ENCODE data around the gene DUSP22. TPM values are rescaled to one million over a fixed set of nuclear protein-coding genes. Genes with fewer than 3 reads are reported as not detected.

Gene DUSP22
- total and polyA plus RNA-seq, 4 donors: 9.5 to 31.0 (median 20.1) TPM

DNA sequence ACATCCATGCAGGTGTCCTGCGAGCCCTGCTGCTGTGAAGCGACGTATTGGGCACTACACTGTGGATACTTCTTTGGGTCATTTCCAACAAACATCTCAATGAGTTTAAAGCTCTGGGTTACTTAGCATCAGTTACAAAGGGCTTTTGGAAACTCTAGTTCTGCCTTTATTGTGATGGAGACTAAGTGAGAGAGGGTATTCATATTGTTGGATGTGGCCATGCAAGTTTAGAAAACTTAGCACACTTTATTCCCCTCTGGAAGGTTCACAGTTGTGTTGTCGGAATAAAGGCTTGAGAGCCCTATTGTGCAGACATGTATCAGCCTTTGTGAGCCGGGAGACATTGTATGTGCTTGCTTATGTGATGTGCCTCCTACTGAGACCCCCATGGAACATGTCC, 22.1 kb downstream of the DUSP22 start:
- Histone ChIP-seq H3K4me1 (ENCODE audit: control insufficient read depth in 4 of 4, insufficient read depth in 4 of 4, low read length in 3 of 4) (peaks cover 0 to 3% (median 0%) of the 10 kb centered on the region in 4 donors), H3K4me3 (ENCODE audit: low read depth in 1 of 3, low read length in 3 of 3) (no peak overlapping the region), H3K27me3 (ENCODE audit: control insufficient read depth in 4 of 4, insufficient read depth in 4 of 4, low read length in 3 of 4) (no peaks in the 10 kb centered on the region), H3K36me3 (ENCODE audit: control insufficient read depth in 4 of 4, insufficient read depth in 3 of 4, low read depth in 1 of 4, low read length in 3 of 4) (peaks cover 0 to 3% (median 0%) of the 10 kb centered on the region in 4 donors), H3K9ac (ENCODE audit: low read depth in 1 of 2, low read length in 2 of 2) (no peak overlapping the region), H3K9me3 (ENCODE audit: control insufficient read depth in 4 of 4, low read length in 3 of 4) (no peaks in the 10 kb centered on the region), H3K27ac (ENCODE audit: low read depth in 1 of 2, low read length in 2 of 2) (no peak overlapping the region)
- TF ChIP-seq, protein P1, sequence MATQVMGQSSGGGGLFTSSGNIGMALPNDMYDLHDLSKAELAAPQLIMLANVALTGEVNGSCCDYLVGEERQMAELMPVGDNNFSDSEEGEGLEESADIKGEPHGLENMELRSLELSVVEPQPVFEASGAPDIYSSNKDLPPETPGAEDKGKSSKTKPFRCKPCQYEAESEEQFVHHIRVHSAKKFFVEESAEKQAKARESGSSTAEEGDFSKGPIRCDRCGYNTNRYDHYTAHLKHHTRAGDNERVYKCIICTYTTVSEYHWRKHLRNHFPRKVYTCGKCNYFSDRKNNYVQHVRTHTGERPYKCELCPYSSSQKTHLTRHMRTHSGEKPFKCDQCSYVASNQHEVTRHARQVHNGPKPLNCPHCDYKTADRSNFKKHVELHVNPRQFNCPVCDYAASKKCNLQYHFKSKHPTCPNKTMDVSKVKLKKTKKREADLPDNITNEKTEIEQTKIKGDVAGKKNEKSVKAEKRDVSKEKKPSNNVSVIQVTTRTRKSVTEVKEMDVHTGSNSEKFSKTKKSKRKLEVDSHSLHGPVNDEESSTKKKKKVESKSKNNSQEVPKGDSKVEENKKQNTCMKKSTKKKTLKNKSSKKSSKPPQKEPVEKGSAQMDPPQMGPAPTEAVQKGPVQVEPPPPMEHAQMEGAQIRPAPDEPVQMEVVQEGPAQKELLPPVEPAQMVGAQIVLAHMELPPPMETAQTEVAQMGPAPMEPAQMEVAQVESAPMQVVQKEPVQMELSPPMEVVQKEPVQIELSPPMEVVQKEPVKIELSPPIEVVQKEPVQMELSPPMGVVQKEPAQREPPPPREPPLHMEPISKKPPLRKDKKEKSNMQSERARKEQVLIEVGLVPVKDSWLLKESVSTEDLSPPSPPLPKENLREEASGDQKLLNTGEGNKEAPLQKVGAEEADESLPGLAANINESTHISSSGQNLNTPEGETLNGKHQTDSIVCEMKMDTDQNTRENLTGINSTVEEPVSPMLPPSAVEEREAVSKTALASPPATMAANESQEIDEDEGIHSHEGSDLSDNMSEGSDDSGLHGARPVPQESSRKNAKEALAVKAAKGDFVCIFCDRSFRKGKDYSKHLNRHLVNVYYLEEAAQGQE (IDR thresholded peaks at IDR 0.05): no peak
- no peak for TF ChIP-seq EGR1 (IDR thresholded peaks at IDR 0.05; ENCODE audit: low read depth in 2 of 2)
- no peak for TF ChIP-seq SP1 (IDR thresholded peaks at IDR 0.05)
- no peak for TF ChIP-seq HNF4G (IDR thresholded peaks at IDR 0.05)
- TF ChIP-seq NR2F2 (IDR thresholded peaks at IDR 0.05): no peak
- no peak for TF ChIP-seq JUND (IDR thresholded peaks at IDR 0.05)
- no peak for TF ChIP-seq TAF1 (conservative IDR thresholded peaks at IDR 0.05)
- DNase-seq (ENCODE audit: low spot score): no peak
- WGBS: 91% methylated on average over 5 of the region's 5 CpGs

DNA sequence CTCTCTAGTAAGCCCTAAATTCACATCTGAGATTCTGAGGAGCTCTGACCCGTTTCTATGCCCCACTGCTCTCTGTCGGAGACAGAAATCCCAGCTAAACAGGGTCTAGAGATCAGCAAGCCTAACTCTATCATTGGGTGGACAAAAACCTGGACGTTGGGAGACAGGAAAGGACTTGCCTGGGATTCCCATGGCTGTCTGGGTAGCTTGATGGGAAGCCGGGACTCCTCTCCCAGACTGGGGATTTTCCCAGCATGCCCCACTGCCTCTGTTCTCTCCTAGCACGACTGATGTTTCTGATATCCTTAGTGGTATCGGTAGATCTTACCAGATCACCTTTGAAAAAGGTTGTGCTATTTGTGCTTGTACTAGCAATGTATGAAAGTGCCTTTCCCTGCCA, 22.9 kb downstream of the DUSP22 start:
- Histone ChIP-seq H3K27ac (ENCODE audit: low read depth in 1 of 2, low read length in 2 of 2) (no peak overlapping the region), H3K36me3 (ENCODE audit: control insufficient read depth in 4 of 4, insufficient read depth in 3 of 4, low read depth in 1 of 4, low read length in 3 of 4) (peaks cover 0 to 3% (median 0%) of the 10 kb centered on the region in 4 donors), H3K4me1 (ENCODE audit: control insufficient read depth in 4 of 4, insufficient read depth in 4 of 4, low read length in 3 of 4) (peaks cover 0 to 3% (median 0%) of the 10 kb centered on the region in 4 donors), H3K9ac (ENCODE audit: low read depth in 1 of 2, low read length in 2 of 2) (no peak overlapping the region), H3K9me3 (ENCODE audit: control insufficient read depth in 4 of 4, low read length in 3 of 4) (no peaks in the 10 kb centered on the region), H3K4me3 (ENCODE audit: low read depth in 1 of 3, low read length in 3 of 3) (no peak overlapping the region), H3K27me3 (ENCODE audit: control insufficient read depth in 4 of 4, insufficient read depth in 4 of 4, low read length in 3 of 4) (no peaks in the 10 kb centered on the region)
- 77% methylated on average over 6 of the region's 6 CpGs for WGBS
- no peak for DNase-seq (ENCODE audit: low spot score)
- TF ChIP-seq GABPA (IDR thresholded peaks at IDR 0.05 in 1 of 2, conservative IDR thresholded peaks at IDR 0.05 in 1 of 2): no peak
- TF ChIP-seq NR2F2 (IDR thresholded peaks at IDR 0.05): no peak
- TF ChIP-seq, protein P1 (IDR thresholded peaks at IDR 0.05): no peak
- TF ChIP-seq, protein P2, sequence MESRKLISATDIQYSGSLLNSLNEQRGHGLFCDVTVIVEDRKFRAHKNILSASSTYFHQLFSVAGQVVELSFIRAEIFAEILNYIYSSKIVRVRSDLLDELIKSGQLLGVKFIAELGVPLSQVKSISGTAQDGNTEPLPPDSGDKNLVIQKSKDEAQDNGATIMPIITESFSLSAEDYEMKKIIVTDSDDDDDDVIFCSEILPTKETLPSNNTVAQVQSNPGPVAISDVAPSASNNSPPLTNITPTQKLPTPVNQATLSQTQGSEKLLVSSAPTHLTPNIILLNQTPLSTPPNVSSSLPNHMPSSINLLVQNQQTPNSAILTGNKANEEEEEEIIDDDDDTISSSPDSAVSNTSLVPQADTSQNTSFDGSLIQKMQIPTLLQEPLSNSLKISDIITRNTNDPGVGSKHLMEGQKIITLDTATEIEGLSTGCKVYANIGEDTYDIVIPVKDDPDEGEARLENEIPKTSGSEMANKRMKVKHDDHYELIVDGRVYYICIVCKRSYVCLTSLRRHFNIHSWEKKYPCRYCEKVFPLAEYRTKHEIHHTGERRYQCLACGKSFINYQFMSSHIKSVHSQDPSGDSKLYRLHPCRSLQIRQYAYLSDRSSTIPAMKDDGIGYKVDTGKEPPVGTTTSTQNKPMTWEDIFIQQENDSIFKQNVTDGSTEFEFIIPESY (IDR thresholded peaks at IDR 0.05): no peak
- TF ChIP-seq HNF4G (IDR thresholded peaks at IDR 0.05): no peak
- no peak for TF ChIP-seq RAD21 (IDR thresholded peaks at IDR 0.05)
- TF ChIP-seq FOXA1 (IDR thresholded peaks at IDR 0.05): no peak
- TF ChIP-seq, protein P3, sequence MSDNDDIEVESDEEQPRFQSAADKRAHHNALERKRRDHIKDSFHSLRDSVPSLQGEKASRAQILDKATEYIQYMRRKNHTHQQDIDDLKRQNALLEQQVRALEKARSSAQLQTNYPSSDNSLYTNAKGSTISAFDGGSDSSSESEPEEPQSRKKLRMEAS (IDR thresholded peaks at IDR 0.05): no peak
- TF ChIP-seq JUND (IDR thresholded peaks at IDR 0.05): no peak
- TF ChIP-seq RXRA (IDR thresholded peaks at IDR 0.05): no peak
- TF ChIP-seq EGR1 (IDR thresholded peaks at IDR 0.05; ENCODE audit: low read depth in 2 of 2): no peak
- TF ChIP-seq FOXA2 (IDR thresholded peaks at IDR 0.05): no peak
- TF ChIP-seq, protein P4, sequence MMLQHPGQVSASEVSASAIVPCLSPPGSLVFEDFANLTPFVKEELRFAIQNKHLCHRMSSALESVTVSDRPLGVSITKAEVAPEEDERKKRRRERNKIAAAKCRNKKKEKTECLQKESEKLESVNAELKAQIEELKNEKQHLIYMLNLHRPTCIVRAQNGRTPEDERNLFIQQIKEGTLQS (IDR thresholded peaks at IDR 0.05): no peak
- no peak for TF ChIP-seq SP1 (IDR thresholded peaks at IDR 0.05)
- no peak for TF ChIP-seq YY1 (IDR thresholded peaks at IDR 0.05)
- TF ChIP-seq HNF4A (conservative IDR thresholded peaks at IDR 0.05): no peak
- no peak for TF ChIP-seq TAF1 (conservative IDR thresholded peaks at IDR 0.05)
- TF ChIP-seq, protein P5, sequence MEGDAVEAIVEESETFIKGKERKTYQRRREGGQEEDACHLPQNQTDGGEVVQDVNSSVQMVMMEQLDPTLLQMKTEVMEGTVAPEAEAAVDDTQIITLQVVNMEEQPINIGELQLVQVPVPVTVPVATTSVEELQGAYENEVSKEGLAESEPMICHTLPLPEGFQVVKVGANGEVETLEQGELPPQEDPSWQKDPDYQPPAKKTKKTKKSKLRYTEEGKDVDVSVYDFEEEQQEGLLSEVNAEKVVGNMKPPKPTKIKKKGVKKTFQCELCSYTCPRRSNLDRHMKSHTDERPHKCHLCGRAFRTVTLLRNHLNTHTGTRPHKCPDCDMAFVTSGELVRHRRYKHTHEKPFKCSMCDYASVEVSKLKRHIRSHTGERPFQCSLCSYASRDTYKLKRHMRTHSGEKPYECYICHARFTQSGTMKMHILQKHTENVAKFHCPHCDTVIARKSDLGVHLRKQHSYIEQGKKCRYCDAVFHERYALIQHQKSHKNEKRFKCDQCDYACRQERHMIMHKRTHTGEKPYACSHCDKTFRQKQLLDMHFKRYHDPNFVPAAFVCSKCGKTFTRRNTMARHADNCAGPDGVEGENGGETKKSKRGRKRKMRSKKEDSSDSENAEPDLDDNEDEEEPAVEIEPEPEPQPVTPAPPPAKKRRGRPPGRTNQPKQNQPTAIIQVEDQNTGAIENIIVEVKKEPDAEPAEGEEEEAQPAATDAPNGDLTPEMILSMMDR (IDR thresholded peaks at IDR 0.05; ENCODE audit: low read depth, low read length, missing input control): no peak
